HG03469 (cell line): Measurements from ENCODE around the gene CCDC88B.

Experiments used
- ATAC-seq: cut with Tn5 transposase; IDR thresholded peaks from one replicate; pipeline ENCODE4 v1.9.1; 2021; ENCODE audit warnings: mild to moderate bottlenecking, moderate library complexity, moderate number of reproducible peaks; ENCODE audit not compliant: unreplicated experiment

Gene CCDC88B, protein sequence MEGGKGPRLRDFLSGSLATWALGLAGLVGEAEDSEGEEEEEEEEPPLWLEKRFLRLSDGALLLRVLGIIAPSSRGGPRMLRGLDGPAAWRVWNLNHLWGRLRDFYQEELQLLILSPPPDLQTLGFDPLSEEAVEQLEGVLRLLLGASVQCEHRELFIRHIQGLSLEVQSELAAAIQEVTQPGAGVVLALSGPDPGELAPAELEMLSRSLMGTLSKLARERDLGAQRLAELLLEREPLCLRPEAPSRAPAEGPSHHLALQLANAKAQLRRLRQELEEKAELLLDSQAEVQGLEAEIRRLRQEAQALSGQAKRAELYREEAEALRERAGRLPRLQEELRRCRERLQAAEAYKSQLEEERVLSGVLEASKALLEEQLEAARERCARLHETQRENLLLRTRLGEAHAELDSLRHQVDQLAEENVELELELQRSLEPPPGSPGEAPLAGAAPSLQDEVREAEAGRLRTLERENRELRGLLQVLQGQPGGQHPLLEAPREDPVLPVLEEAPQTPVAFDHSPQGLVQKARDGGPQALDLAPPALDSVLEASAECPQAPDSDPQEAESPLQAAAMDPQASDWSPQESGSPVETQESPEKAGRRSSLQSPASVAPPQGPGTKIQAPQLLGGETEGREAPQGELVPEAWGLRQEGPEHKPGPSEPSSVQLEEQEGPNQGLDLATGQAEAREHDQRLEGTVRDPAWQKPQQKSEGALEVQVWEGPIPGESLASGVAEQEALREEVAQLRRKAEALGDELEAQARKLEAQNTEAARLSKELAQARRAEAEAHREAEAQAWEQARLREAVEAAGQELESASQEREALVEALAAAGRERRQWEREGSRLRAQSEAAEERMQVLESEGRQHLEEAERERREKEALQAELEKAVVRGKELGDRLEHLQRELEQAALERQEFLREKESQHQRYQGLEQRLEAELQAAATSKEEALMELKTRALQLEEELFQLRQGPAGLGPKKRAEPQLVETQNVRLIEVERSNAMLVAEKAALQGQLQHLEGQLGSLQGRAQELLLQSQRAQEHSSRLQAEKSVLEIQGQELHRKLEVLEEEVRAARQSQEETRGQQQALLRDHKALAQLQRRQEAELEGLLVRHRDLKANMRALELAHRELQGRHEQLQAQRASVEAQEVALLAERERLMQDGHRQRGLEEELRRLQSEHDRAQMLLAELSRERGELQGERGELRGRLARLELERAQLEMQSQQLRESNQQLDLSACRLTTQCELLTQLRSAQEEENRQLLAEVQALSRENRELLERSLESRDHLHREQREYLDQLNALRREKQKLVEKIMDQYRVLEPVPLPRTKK (N-terminal part only)

DNA sequence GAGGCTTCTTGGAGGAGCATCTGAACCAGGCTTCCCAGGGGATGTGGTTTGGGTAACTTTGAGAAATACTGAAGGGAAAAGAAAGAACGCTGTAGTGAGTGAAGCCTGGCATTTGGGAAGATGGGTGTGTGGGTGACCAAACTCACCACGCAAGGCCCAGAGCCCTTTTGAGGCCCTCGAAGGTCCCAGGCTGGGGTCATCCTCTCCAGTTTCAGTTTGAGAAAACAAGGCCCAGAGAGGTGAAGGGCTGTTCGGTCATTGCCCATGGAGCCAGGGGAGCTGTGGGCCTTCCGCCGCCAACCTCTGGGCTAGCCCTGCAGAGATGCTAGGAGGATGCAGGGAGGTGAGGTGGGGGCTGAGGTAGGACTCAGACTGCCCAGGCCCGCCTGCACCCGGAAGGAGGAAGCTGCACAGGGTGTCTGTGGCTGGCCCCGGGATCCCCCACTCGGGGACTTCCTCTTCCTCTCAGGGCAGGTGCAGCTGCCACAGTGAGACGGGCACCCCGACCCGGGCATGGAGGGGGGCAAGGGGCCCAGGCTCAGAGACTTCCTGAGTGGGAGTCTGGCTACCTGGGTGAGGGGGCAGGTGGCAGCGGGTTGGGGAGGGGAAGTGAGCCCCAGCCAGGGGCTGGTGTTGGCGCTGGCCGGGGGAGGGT is at the start of gene CCDC88B:
CCDC88B (plus strand) TSS at position 451 of the 655 bp plus-strand sequence; CDS start at position 514, 63 bp downstream.
- peak; percentile 38 for ATAC-seq

DNA sequence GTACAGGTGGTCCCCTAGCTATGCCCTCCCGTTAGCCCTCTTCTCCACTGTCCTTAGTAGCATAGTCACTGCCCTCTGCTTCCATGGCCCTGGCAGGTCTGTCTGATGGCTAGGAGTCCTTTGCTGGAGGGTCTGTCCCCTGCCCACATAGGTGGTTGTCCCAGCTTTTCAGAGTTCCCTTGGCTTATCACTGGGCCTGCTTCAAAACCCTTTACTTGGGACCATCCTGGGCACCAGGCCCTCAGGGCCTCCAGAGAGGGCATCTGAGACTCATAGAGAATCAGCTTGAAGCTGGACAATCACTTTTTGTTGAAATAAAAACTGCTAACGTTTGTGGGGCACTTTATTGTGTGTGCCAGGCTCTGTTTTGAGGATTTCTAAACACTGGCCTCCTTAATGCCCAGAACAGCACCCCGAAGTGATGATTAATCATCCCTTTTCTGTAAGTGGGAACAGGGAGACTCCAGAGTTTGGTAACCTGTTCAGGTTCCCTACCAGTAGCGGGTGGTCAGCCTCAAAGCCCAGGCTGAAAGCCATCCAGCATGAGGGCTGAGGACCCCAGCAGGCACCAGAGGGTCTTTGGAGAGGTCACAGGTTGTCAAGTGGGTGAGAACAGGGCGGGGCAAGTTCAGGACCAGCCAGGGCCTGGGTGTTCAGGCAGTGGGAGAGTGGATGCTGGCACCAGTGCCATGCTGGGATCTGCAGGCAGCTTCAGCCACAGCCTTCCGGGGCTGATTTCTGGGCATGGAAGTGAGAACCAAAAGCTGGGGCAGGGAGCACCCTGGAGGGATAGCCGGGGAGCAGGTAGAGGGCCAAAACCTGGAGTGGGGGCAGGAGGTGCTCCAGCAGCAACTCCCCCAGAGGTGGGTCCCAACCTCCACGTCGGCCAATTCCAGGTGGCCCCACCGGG is 49.4 kb upstream of the CCDC88B start:
- ATAC-seq, result no peak

- no peak for ATAC-seq
Observed at GRCh38 chr11:64291262-64291751, 48.7 kb upstream of the CCDC88B start, which contains the start of gene KCNK4. Gene KCNK4 (plus strand): TSS chr11:64291302. CDS start chr11:64293019, 1,717 bp downstream.

- no peak for ATAC-seq
Observed at GRCh38 chr11:64291752-64292459, 48.1 kb upstream of the CCDC88B start.

DNA sequence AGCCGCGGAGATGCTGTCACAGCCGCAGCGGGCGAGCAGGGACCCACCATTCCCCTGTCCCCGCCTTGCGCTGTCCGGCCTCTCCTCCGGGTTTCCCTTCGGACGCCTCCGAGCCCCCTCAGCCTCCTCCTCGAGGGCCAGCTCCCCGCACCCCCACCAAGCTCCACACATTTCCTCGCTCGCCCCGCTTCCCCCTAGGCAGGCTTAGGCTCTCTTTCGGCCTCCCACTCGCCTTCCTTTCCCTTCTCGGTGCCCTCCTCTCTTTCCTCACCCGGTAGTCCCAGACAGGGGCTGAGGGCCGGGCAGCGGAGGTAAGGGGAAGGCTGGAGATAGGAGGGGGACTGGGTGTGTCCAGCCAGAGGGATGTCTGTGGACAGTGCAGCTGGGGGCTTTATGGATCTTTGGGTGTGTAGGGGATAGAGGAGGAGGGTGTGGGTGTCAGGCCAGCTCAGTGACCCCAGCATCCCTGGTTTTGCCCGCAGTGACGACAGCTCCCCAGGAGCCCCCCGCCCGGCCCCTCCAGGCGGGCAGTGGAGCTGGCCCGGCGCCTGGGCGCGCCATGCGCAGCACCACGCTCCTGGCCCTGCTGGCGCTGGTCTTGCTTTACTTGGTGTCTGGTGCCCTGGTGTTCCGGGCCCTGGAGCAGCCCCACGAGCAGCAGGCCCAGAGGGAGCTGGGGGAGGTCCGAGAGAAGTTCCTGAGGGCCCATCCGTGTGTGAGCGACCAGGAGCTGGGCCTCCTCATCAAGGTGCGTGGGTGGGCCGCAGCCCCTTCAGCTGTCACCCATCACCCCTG is 47.3 kb upstream of the CCDC88B start:
- ATAC-seq, result no peak

DNA sequence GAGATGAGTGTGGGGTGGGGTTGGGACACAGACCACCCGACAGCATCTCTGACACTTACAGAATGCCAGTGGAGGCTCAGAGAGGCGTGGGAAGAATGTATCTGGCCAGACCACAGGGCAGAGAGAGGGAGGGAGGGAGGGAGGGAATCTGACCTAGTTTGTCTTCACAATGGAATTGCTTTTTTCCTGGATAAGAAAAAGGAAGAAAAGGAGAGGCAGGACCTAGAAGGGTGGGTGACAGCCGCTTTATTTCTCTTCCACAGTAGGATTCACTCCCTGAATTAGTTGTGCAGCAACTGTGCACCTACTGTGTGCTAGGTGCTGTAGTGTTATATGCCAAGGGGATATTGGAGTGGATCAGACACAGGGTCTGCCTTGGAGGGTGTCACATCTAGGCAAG is 45.2 kb upstream of the CCDC88B start:
- ATAC-seq, result no peak

- no peak for ATAC-seq
Observed at GRCh38 chr11:64295760-64296159, 44.2 kb upstream of the CCDC88B start.

GRCh38 chr11:64296236-64296635 is 43.8 kb upstream of the CCDC88B start:
- ATAC-seq, result no peak

- ATAC-seq, result no peak
Observed at GRCh38 chr11:64296830-64297698, 42.9 kb upstream of the CCDC88B start.

GRCh38 chr11:64297699-64298358 is 42.2 kb upstream of the CCDC88B start:
- no peak for ATAC-seq

DNA sequence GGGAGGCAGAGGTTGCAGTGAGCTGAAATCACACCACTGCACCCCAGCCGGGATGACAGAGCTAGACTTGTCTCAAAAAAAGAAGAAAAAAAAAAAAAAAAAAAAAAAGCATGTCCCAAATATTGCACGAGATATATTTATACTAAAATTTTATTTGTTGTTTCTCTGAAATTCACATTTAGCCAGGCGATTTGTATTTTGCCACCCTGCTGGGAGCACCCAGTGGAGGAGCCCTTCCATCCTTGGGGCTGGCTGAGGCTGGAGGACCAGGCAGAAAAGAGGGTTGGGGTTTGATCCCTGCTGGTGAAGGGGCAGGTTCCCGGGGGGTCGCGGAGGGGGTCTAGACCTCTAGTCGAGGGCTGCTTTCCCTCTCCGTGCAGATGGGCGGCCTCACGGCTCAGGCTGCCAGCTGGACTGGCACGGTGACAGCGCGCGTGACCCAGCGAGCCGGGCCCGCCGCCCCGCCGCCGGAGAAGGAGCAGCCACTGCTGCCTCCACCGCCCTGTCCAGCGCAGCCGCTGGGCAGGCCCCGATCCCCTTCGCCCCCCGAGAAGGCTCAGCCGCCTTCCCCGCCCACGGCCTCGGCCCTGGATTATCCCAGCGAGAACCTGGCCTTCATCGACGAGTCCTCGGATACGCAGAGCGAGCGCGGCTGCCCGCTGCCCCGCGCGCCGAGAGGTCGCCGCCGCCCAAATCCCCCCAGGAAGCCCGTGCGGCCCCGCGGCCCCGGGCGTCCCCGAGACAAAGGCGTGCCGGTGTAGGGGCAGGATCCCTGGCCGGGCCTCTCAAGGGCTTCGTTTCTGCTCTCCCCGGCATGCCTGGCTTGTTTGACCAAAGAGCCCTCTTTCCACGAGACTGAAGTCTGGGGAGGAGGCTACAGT is 40.8 kb upstream of the CCDC88B start:
- ATAC-seq, result no peak

DNA sequence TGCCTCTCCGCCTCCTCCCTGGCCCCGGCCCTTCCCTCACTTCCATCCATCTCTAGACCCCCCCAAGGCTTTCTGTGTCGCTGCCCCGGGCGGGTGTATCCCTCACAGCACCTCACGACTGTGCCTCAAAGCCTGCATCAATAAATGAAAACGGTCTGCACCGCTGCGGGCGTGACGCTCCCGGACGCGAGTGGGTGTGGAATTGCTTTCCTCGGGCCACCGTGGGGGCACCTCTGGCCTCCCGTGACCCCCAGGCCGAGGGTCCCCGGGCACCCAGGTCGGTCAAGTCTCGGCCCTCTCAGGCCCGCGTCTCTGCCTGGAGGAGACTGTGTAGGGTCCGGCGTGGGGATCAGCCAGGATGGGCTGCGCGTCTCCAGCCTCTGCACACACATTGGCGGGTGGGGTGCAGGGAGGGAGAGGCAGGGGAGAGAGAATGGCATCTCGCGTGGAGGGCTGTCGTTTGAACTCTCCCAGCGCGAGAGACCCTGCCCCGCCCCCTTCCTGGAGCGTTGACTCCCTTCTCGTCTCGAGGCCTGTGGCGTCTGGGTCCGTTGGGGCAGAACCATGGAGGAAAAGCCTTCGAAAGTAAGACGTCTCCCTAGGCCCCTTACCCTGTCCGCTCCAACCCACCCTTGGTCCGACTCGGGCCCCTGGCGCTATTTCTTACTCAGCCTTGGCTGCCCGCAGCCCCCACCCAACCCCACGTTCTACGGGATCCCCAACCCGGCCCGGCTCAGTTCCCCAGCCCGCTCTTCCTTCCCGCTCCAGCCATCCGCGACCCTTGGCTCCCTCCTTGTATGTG is 40.0 kb upstream of the CCDC88B start, which contains the start of gene CATSPERZ:
CATSPERZ (plus strand) TSS at position 512 of the 802 bp plus-strand sequence; CDS start at position 565, 53 bp downstream.
- no peak for ATAC-seq

- no peak for ATAC-seq
Observed at GRCh38 chr11:64303109-64304031, 36.6 kb upstream of the CCDC88B start.
